Testis (tissue), 2 donors: Measurements from ENCODE around the gene BBX.

Experiments
- CTCF ChIP-seq, 3 experiments: fragments of 450-650 bp in 2 of 3; fragments of 200-600 bp in 1 of 3; sonication (generic) in 1 of 3; IDR thresholded peaks; one replicate each; pipeline ENCODE4 v1.5.1; 2016 to 2019; ENCODE audit warnings: antibody characterized with exemption in 3 of 3, mild to moderate bottlenecking in 2 of 3, moderate library complexity in 1 of 3
- POLR2A ChIP-seq: fragments of 450-650 bp; IDR thresholded peaks from one replicate; pipeline ENCODE4 v1.6.1; 2017; ENCODE audit warnings: antibody characterized with exemption, mild to moderate bottlenecking, moderate library complexity

GRCh38 chr3:107578091-107578490 is 55.3 kb downstream of the BBX start:
- no peak for TF ChIP-seq CTCF (IDR thresholded peaks at IDR 0.05)
- TF ChIP-seq POLR2A, result no peak
